ENCODE results near the gene MEGF11. TPM values are rescaled to one million over a fixed set of nuclear protein-coding genes. Genes with fewer than 3 reads are reported as not detected.
A peak's percentile ranks its signal among the peaks of the same experiment; 100 is the strongest.

MEGF11 gene
- total and polyA plus RNA-seq, 2 donors (not counting 1 experiment from before 2014, with no cell fraction given) = under 0.01 TPM; not detected in 1

GRCh38 chr15:65856821-65857455 lies 396.6 kb downstream of the MEGF11 start:
- Histone ChIP-seq H3K4me2 (ENCODE audit: extremely low read depth, insufficient read depth, low read length) (no peak overlapping the region), H3K79me2 (ENCODE audit: control insufficient read depth, insufficient read depth, low read length) (no peaks in the 10 kb centered on the region), H3K36me3 (ENCODE audit: control insufficient read depth, insufficient read depth, low read length) (no peaks in the 10 kb centered on the region), H3K9me3 (ENCODE audit: control insufficient read depth, insufficient read depth, low read depth, low read length) (no peaks in the 10 kb centered on the region), H2AFZ (ENCODE audit: low read length) (no peak overlapping the region), H3K4me1 (ENCODE audit: control insufficient read depth, extremely low read depth, insufficient read depth, low read length) (no peaks in the 10 kb centered on the region), H4K20me1 (ENCODE audit: control insufficient read depth, extremely low read depth, insufficient read depth, low read length) (no peaks in the 10 kb centered on the region), H3K27ac (ENCODE audit: insufficient read depth, low read length) (no peak overlapping the region), H3K27me3 (ENCODE audit: control insufficient read depth, insufficient read depth, low read length) (no peaks in the 10 kb centered on the region), H3K4me3 (replicated peaks in 1 of 4; ENCODE audit: control extremely low read depth in 1 of 4, insufficient read depth in 1 of 4, low read depth in 3 of 4, low read length in 4 of 4) (no peak overlapping the region), H3K9ac (ENCODE audit: insufficient read depth, low read length) (no peak overlapping the region)
- DNase-seq (ENCODE audit: low read depth in 2 of 2) = peak; percentile 32 to 66
- no peak for TF ChIP-seq EZH2 (IDR thresholded peaks at IDR 0.05; ENCODE audit: low read length, missing control alignments)
- TF ChIP-seq, protein P1, sequence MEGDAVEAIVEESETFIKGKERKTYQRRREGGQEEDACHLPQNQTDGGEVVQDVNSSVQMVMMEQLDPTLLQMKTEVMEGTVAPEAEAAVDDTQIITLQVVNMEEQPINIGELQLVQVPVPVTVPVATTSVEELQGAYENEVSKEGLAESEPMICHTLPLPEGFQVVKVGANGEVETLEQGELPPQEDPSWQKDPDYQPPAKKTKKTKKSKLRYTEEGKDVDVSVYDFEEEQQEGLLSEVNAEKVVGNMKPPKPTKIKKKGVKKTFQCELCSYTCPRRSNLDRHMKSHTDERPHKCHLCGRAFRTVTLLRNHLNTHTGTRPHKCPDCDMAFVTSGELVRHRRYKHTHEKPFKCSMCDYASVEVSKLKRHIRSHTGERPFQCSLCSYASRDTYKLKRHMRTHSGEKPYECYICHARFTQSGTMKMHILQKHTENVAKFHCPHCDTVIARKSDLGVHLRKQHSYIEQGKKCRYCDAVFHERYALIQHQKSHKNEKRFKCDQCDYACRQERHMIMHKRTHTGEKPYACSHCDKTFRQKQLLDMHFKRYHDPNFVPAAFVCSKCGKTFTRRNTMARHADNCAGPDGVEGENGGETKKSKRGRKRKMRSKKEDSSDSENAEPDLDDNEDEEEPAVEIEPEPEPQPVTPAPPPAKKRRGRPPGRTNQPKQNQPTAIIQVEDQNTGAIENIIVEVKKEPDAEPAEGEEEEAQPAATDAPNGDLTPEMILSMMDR (conservative IDR thresholded peaks at IDR 0.05 in 1 of 2, IDR thresholded peaks at IDR 0.05 in 1 of 2; ENCODE audit: low read depth in 1 of 2, low read length in 2 of 2) = peak; percentile 75 to 94

- no peak for DNase-seq (ENCODE audit: low read depth in 2 of 2)
- H2AFZ ChIP-seq (ENCODE audit: low read length) = no peak overlapping the region
- H3K4me3 ChIP-seq (replicated peaks in 1 of 4; ENCODE audit: control extremely low read depth in 1 of 4, insufficient read depth in 1 of 4, low read depth in 3 of 4, low read length in 4 of 4) = no peak overlapping the region
Measured at GRCh38 chr15:65851981-65852380, 401.6 kb downstream of the MEGF11 start.

DNA sequence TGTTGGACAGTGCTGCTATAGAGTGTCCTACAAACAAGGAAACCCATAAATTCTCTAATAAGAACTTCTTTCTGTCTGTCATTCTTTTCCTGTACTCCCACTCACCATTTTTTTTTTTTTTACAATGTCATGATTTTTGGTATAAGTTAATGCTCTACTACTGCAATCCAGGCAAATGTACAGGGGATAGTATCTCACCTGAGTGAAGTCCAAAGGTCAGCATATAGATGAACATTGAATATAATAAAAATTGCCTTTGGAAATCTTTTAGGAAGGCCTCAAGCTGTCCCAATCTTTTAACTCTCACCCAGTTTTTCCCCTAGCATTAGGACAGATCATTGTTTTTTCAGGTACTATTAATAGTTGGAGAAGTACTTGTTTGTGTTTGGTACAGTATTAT lies 405.6 kb downstream of the MEGF11 start:
- H3K4me2 ChIP-seq (ENCODE audit: extremely low read depth, insufficient read depth, low read length) = no peak overlapping the region
- no peaks in the 10 kb centered on the region for H3K79me2 ChIP-seq (ENCODE audit: control insufficient read depth, insufficient read depth, low read length)
- no peak overlapping the region for H2AFZ ChIP-seq (ENCODE audit: low read length)
- no peaks in the 10 kb centered on the region for H3K36me3 ChIP-seq (ENCODE audit: control insufficient read depth, insufficient read depth, low read length)
- H3K4me1 ChIP-seq (ENCODE audit: control insufficient read depth, extremely low read depth, insufficient read depth, low read length) = no peaks in the 10 kb centered on the region
- no peak overlapping the region for H3K27ac ChIP-seq (ENCODE audit: insufficient read depth, low read length)
- no peaks in the 10 kb centered on the region for H4K20me1 ChIP-seq (ENCODE audit: control insufficient read depth, extremely low read depth, insufficient read depth, low read length)
- TF ChIP-seq EZH2 (IDR thresholded peaks at IDR 0.05; ENCODE audit: low read length, missing control alignments) = no peak
- TF ChIP-seq, protein P1 (conservative IDR thresholded peaks at IDR 0.05 in 1 of 2, IDR thresholded peaks at IDR 0.05 in 1 of 2; ENCODE audit: low read depth in 1 of 2, low read length in 2 of 2) = no peak
- no peaks in the 10 kb centered on the region for H3K27me3 ChIP-seq (ENCODE audit: control insufficient read depth, insufficient read depth, low read length)
- DNase-seq (ENCODE audit: low read depth in 2 of 2) = no peak
- no peak overlapping the region for H3K9ac ChIP-seq (ENCODE audit: insufficient read depth, low read length)
- no peak overlapping the region for H3K4me3 ChIP-seq (replicated peaks in 1 of 4; ENCODE audit: control extremely low read depth in 1 of 4, insufficient read depth in 1 of 4, low read depth in 3 of 4, low read length in 4 of 4)
- no peaks in the 10 kb centered on the region for H3K9me3 ChIP-seq (ENCODE audit: control insufficient read depth, insufficient read depth, low read depth, low read length)

More at GRCh38 chr15:65851981-65852380, 401.6 kb downstream of the MEGF11 start:
- no peaks in the 10 kb centered on the region for H3K4me1 ChIP-seq (ENCODE audit: control insufficient read depth, extremely low read depth, insufficient read depth, low read length)
- H3K27me3 ChIP-seq (ENCODE audit: control insufficient read depth, insufficient read depth, low read length) = no peaks in the 10 kb centered on the region
- H3K27ac ChIP-seq (ENCODE audit: insufficient read depth, low read length) = no peak overlapping the region
- no peak overlapping the region for H3K9ac ChIP-seq (ENCODE audit: insufficient read depth, low read length)
- H3K36me3 ChIP-seq (ENCODE audit: control insufficient read depth, insufficient read depth, low read length) = no peaks in the 10 kb centered on the region
- H3K9me3 ChIP-seq (ENCODE audit: control insufficient read depth, insufficient read depth, low read depth, low read length) = no peaks in the 10 kb centered on the region
- H3K4me2 ChIP-seq (ENCODE audit: extremely low read depth, insufficient read depth, low read length) = no peak overlapping the region
- TF ChIP-seq, protein P1 (conservative IDR thresholded peaks at IDR 0.05 in 1 of 2, IDR thresholded peaks at IDR 0.05 in 1 of 2; ENCODE audit: low read depth in 1 of 2, low read length in 2 of 2) = no peak
- no peak for TF ChIP-seq EZH2 (IDR thresholded peaks at IDR 0.05; ENCODE audit: low read length, missing control alignments)
- H4K20me1 ChIP-seq (ENCODE audit: control insufficient read depth, extremely low read depth, insufficient read depth, low read length) = no peaks in the 10 kb centered on the region
- no peaks in the 10 kb centered on the region for H3K79me2 ChIP-seq (ENCODE audit: control insufficient read depth, insufficient read depth, low read length)
